Measurements from ENCODE around the gene BRF1. TPM values are rescaled to one million over a fixed set of nuclear protein-coding genes. Genes with fewer than 3 reads are reported as not detected.
A peak's percentile ranks its signal among the peaks of the same experiment; 100 is the strongest.

BRF1 gene
- total RNA-seq, 1 experiment from 2014 or later, result 41.2 TPM

DNA sequence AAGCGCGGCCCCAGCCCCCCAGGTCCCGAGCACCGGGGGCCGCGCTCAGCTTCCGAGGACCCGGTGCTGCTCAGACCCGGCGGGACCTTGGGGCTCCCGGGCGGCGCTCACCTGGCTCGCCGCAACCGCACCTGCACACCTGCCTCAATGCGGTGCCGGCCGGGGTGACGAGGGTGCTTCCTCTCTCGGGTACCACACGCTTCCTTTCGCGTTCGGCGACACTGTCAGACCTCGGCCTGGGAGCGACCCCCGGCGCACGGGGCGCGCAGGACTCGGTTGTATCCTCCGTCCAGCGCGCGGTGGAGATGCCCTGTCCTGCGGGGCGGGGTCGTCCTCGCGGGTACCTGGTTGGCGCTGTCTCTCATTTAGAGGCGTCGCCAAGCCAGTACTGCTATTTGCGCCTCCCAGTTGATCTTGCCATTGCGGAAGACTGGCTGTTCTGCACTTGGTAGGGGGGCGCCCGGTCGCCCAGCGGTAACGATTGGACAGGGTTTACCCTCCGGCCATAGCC lies 14.5 kb upstream of the BRF1 start:
- CTCF ChIA-PET, result interaction anchor here (0.8 to 1.1 kb wide), 2 partner anchors 14 to 224 kb away, joined by 4 read pairs; partner anchors contain the start of gene BRF1
- Histone ChIP-seq H3K79me2 (ENCODE audit: insufficient read depth, low read length) (peaks cover 42% of the 10 kb centered on the region), H3K27me3 (ENCODE audit: insufficient read depth, low read length) (no peaks in the 10 kb centered on the region), H4K20me1 (ENCODE audit: insufficient read depth) (no peaks in the 10 kb centered on the region), H3K4me3 (replicated peaks in 1 of 2; ENCODE audit: low read depth in 1 of 2, low read length in 2 of 2) (peak overlapping the region; percentile 72 to 88), H3K9me2 (ENCODE audit: insufficient read depth) (no peaks in the 10 kb centered on the region), H3K4me1 (ENCODE audit: control insufficient read depth in 1 of 2, insufficient read depth in 2 of 2, low read length in 2 of 2) (peaks cover 8 to 17% of the 10 kb centered on the region in 2 experiments; a peak in 3 of 4 replicates), H3K27ac (ENCODE audit: low read depth, low read length) (peak overlapping the region; percentile 73), H2AFZ (ENCODE audit: low read depth, low read length, poor library complexity, severe bottlenecking) (no peak overlapping the region), H3K9ac (ENCODE audit: low read length) (peak overlapping the region; percentile 65), H3K36me3 (ENCODE audit: control insufficient read depth in 1 of 2, insufficient read depth in 2 of 2, low read length in 2 of 2) (no peaks in the 10 kb centered on the region), H3K4me2 (ENCODE audit: low read length) (peak overlapping the region; percentile 85), H3K9me3 (ENCODE audit: control insufficient read depth in 1 of 2, insufficient read depth in 1 of 2, low read depth in 1 of 2, low read length in 2 of 2) (no peaks in the 10 kb centered on the region)
- peak; percentile 27 for DNase-seq (ENCODE audit: low read depth, low spot score)
- RAD21 ChIA-PET (ENCODE audit: low non-redundant PET in 1 of 2, low total read pairs in 2 of 2, uncharacterized antibody in 2 of 2, unreplicated experiment in 2 of 2), result no interaction called here
- TF ChIP-seq, protein P1, sequence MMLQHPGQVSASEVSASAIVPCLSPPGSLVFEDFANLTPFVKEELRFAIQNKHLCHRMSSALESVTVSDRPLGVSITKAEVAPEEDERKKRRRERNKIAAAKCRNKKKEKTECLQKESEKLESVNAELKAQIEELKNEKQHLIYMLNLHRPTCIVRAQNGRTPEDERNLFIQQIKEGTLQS (IDR thresholded peaks at IDR 0.05), result no peak
- no peak for TF ChIP-seq SP1 (IDR thresholded peaks at IDR 0.05; ENCODE audit: low read depth)
- TF ChIP-seq, protein P2, sequence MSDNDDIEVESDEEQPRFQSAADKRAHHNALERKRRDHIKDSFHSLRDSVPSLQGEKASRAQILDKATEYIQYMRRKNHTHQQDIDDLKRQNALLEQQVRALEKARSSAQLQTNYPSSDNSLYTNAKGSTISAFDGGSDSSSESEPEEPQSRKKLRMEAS (IDR thresholded peaks at IDR 0.05), result peak; percentile 32; the same call in 1 of the 2 replicates
- no peak for TF ChIP-seq YY1 (IDR thresholded peaks at IDR 0.05; ENCODE audit: extremely low read depth, insufficient replicate concordance, low read depth, low read length)
- peak; percentile 20; the same call in 1 of the 2 replicates for TF ChIP-seq POLR2AphosphoS5 (IDR thresholded peaks at IDR 0.05; ENCODE audit: low read depth, low read length)
- no peak for TF ChIP-seq CBX3 (IDR thresholded peaks at IDR 0.05; ENCODE audit: low read depth)
- TF ChIP-seq JUND (IDR thresholded peaks at IDR 0.05), result no peak
- no peak for TF ChIP-seq CEBPB (IDR thresholded peaks at IDR 0.05; ENCODE audit: low read depth)
- TF ChIP-seq, protein P3, sequence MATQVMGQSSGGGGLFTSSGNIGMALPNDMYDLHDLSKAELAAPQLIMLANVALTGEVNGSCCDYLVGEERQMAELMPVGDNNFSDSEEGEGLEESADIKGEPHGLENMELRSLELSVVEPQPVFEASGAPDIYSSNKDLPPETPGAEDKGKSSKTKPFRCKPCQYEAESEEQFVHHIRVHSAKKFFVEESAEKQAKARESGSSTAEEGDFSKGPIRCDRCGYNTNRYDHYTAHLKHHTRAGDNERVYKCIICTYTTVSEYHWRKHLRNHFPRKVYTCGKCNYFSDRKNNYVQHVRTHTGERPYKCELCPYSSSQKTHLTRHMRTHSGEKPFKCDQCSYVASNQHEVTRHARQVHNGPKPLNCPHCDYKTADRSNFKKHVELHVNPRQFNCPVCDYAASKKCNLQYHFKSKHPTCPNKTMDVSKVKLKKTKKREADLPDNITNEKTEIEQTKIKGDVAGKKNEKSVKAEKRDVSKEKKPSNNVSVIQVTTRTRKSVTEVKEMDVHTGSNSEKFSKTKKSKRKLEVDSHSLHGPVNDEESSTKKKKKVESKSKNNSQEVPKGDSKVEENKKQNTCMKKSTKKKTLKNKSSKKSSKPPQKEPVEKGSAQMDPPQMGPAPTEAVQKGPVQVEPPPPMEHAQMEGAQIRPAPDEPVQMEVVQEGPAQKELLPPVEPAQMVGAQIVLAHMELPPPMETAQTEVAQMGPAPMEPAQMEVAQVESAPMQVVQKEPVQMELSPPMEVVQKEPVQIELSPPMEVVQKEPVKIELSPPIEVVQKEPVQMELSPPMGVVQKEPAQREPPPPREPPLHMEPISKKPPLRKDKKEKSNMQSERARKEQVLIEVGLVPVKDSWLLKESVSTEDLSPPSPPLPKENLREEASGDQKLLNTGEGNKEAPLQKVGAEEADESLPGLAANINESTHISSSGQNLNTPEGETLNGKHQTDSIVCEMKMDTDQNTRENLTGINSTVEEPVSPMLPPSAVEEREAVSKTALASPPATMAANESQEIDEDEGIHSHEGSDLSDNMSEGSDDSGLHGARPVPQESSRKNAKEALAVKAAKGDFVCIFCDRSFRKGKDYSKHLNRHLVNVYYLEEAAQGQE (IDR thresholded peaks at IDR 0.05; ENCODE audit: low read depth), result no peak
- TF ChIP-seq ZNF274 (IDR thresholded peaks at IDR 0.05; ENCODE audit: low read depth, low read length), result no peak
- TF ChIP-seq RAD21 (IDR thresholded peaks at IDR 0.05; ENCODE audit: low read depth), result no peak
- TF ChIP-seq FOSL1 (IDR thresholded peaks at IDR 0.05; ENCODE audit: low read depth), result no peak
- no peak for TF ChIP-seq SIN3A (IDR thresholded peaks at IDR 0.05; ENCODE audit: low read depth)
- TF ChIP-seq POLR2A (IDR thresholded peaks at IDR 0.05; ENCODE audit: borderline replicate concordance, extremely low read depth, insufficient read depth, insufficient read length), result no peak
- TF ChIP-seq ELF1 (IDR thresholded peaks at IDR 0.05; ENCODE audit: borderline replicate concordance, low read depth), result no peak
- TF ChIP-seq EGR1 (IDR thresholded peaks at IDR 0.05; ENCODE audit: low read depth), result no peak
- TF ChIP-seq EZH2 (IDR thresholded peaks at IDR 0.05), result no peak
- TF ChIP-seq ZFX (IDR thresholded peaks at IDR 0.05), result 0 out of 2 replicates have a peak, but pooled peaks have one; percentile 14
- no peak for TF ChIP-seq SRF (IDR thresholded peaks at IDR 0.05; ENCODE audit: low read depth)
- BruUV-seq (replicated peaks), result no TSS peak
- peak; percentile 69 for ATAC-seq
- intact Hi-C loops (cut with micrococcal nuclease), result loop anchor here (2.0 kb wide), 1 partner anchor 14 kb away; the partner anchor contains the start of gene BRF1
- POLR2A ChIA-PET, result no interaction called here

All from HCT116 (cell line).